Activated CD4-positive, alpha-beta T cell treated with anti-CD3 and anti-CD28 coated beads, Interleukin-2, amount 10 ng/mL, durations not matched to agents 24 days and 14 days (primary cell): Measurements from ENCODE around the gene GNMT. TPM values are rescaled to one million over a fixed set of nuclear protein-coding genes. Genes with fewer than 3 reads are reported as not detected.
"Not testable (repeated sequence)": the region's sequence is repeated elsewhere in the genome, so short reads cannot be mapped to it uniquely, and the experiment has no call there.

Source experiments
- DNase-seq: peaks from one replicate; pipeline ENCODE4 v3.0.0; 2022
- H3K27ac Mint-ChIP-seq: one replicate; pipeline ENCODE4 v1.8.0; 2022; ENCODE audit warnings: mild to moderate bottlenecking, mixed read lengths
- H3K27me3 Mint-ChIP-seq: one replicate; pipeline ENCODE4 v1.8.0; 2022; ENCODE audit warnings: mixed read lengths
- H3K36me3 Mint-ChIP-seq: one replicate; pipeline ENCODE4 v1.8.0; 2022; ENCODE audit warnings: low read depth, mild to moderate bottlenecking, mixed read lengths
- H3K4me1 Mint-ChIP-seq: one replicate; pipeline ENCODE4 v1.8.0; 2021; ENCODE audit warnings: mixed read lengths
- H3K4me3 Mint-ChIP-seq: one replicate; pipeline ENCODE4 v1.8.0; 2022; ENCODE audit warnings: mild to moderate bottlenecking, moderate library complexity, mixed read lengths
- H3K9me3 Mint-ChIP-seq: one replicate; pipeline ENCODE4 v1.8.0; 2021; ENCODE audit warnings: mixed read lengths
- intact Hi-C: fragments of 100-400 bp; cut with micrococcal nuclease; formaldehyde crosslinking; loops from one replicate; pipeline ENCODE4 v1.15.1; 2023
- total RNA-seq: library from RNA; stranded (reverse); gene quantifications from 2 replicates; pipeline ENCODE4 v1.2.3, GENCODE V29; 2022

Gene GNMT
- total RNA-seq, 1 donor from 2014 or later: 0.70 TPM

DNA sequence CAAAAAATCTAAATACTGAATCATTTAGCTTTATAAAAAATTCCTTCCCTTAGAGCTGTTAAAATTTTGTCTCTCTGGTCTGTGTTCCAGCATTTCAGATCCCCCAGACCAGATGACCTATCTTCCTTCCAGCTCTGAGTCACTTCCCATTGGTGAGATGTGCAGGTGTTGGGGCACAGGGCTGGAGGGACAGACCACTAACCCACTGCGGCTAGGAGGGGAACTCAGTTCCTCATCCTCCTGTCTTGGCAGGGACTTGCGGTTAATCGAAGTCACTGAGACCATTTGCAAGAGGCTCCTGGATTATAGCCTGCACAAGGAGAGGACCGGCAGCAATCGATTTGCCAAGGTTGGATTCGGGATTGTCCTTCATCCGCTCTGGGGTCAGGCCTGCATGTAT, 25.2 kb upstream of the GNMT start:
- Mint-ChIP-seq H3K27ac (no peak overlapping the region), H3K4me1 (peaks cover 24% of the 10 kb centered on the region), H3K36me3 (peaks cover 66% of the 10 kb centered on the region)

GRCh38 chr6:42936398-42936797, 24.2 kb upstream of the GNMT start:
- no peak overlapping the region for H3K27ac Mint-ChIP-seq
- no peak overlapping the region for H3K4me3 Mint-ChIP-seq
- no peak for DNase-seq
- H3K9me3 Mint-ChIP-seq: no peaks in the 10 kb centered on the region
- H3K36me3 Mint-ChIP-seq: peaks cover 69% of the 10 kb centered on the region
- no peaks in the 10 kb centered on the region for H3K27me3 Mint-ChIP-seq
- intact Hi-C loops: no loop called here
- peaks cover 16% of the 10 kb centered on the region for H3K4me1 Mint-ChIP-seq

More for the DNA sequence above, 25.2 kb upstream of the GNMT start:
- Mint-ChIP-seq H3K27me3 (no peaks in the 10 kb centered on the region), H3K4me3 (no peak overlapping the region), H3K9me3 (no peaks in the 10 kb centered on the region)
- no peak for DNase-seq
- intact Hi-C loops: no loop called here

DNA sequence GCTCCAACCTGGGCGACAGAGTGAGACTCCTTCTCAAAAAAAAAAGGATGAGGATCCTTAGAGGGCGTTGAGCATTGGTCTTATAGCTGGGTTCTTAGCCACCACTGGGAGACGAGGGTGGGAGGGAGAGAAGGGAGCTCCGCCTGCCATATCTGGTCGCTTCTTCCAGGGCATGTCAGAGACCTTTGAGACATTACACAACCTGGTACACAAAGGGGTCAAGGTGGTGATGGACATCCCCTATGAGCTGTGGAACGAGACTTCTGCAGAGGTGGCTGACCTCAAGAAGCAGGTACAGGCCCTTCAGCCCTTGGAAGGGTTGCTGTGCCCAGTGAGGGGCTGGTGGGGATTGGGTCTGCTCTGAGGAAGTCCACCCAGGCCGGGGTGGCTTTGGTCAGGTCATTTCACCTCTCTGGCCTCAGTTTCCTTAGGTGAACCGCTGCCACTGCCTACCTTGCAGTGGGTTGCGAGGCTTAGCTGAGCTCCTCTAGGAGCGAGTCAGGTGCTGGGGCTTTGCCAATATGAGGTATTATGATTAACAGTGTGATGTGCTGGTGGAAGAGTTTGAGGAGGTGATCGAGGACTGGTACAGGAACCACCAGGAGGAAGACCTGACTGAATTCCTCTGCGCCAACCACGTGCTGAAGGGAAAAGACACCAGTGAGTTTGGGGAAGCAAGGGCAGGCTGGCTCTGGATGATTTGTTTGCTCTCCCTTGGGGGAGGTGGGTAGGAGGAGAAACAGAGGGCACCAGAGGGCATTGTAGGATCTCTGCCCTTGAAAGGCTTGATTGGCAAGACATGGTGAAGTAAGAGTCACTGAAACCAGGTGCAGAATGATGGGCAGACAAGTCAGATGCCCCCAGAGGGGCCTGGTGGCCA, 22.8 kb upstream of the GNMT start:
- H3K36me3 Mint-ChIP-seq: peaks cover 61% of the 10 kb centered on the region
- peak overlapping the region; percentile 22 for H3K27ac Mint-ChIP-seq
- H3K4me1 Mint-ChIP-seq: peaks cover 7% of the 10 kb centered on the region
- no peak for DNase-seq
- H3K4me3 Mint-ChIP-seq: no peak overlapping the region
- H3K9me3 Mint-ChIP-seq: no peaks in the 10 kb centered on the region
- intact Hi-C loops: no loop called here
- no peaks in the 10 kb centered on the region for H3K27me3 Mint-ChIP-seq

GRCh38 chr6:42938428-42938796, 22.1 kb upstream of the GNMT start:
- intact Hi-C loops: no loop called here
- peaks cover 58% of the 10 kb centered on the region for H3K36me3 Mint-ChIP-seq
- no peak for DNase-seq
- H3K27me3 Mint-ChIP-seq: no peaks in the 10 kb centered on the region
- no peaks in the 10 kb centered on the region for H3K9me3 Mint-ChIP-seq
- no peak overlapping the region for H3K4me3 Mint-ChIP-seq
- H3K27ac Mint-ChIP-seq: no peak overlapping the region
- H3K4me1 Mint-ChIP-seq: peaks cover 1% of the 10 kb centered on the region

DNA sequence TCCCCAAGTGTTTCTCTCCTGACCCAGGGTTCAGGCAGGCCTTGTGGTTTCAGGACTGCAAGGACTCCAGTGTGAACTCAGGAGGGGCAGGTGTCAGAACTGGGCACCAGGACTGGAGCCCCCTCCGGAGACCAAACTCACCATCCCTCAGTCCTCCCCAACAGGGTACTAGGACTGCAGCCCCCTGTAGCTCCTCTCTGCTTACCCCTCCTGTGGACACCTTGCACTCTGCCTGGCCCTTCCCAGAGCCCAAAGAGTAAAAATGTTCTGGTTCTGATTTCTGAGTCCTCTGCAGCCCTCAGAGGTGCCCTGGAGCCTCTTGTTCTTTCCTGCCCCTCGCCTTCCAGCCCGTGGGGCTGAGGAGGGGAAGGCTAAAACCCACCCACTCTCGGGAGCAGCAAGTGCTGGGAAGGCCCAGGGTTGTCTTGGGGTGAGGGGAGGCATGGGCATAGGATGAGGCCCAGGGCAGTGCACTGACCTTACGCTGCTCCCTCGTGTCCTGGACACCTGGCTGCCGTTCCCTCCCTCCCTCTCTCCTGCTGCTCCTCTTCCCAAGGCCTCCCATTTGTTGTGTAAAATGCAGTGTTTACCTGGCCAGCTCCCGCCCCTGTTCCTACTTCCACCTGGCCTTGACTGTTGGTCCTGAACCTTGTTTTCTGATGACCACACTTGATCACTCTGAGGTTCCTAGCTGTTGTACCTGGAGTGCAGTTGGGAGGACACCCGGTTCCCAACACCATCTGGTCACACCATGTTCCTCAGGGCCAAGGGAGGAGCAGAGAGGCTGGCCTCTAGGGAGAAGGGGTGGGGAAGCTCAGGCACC, 21.4 kb upstream of the GNMT start:
- H3K4me1 Mint-ChIP-seq: no peaks in the 10 kb centered on the region

DNA sequence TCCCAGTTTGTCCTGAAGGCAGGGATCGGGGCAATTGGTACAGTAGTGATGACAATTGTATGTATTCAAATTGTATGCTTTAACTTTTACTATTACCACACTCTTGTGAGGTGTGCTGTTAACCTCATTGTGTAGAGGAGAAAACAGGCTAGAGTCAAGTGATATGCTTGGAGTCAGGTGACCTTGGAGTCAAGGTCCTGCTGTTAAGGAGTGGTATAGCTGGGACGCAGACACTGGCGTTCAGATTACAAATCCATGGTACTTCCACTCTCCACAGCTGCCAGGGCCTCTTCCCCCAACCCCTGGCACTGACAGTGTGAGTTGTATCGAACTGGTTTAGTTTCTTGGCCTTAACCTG, 20.8 kb upstream of the GNMT start:
- intact Hi-C loops: no loop called here
- Mint-ChIP-seq H3K36me3 (peaks cover 53% of the 10 kb centered on the region), H3K27me3 (no peaks in the 10 kb centered on the region), H3K4me3 (no peak overlapping the region), H3K9me3 (no peaks in the 10 kb centered on the region), H3K4me1 (no peaks in the 10 kb centered on the region), H3K27ac (no peak overlapping the region)
- no peak for DNase-seq

More for the DNA sequence above, 21.4 kb upstream of the GNMT start:
- Mint-ChIP-seq H3K27me3 (no peaks in the 10 kb centered on the region), H3K27ac (peak overlapping the region; percentile 6), H3K9me3 (no peaks in the 10 kb centered on the region), H3K4me3 (no peak overlapping the region), H3K36me3 (peaks cover 56% of the 10 kb centered on the region)
- intact Hi-C loops: no loop called here
- no peak for DNase-seq

DNA sequence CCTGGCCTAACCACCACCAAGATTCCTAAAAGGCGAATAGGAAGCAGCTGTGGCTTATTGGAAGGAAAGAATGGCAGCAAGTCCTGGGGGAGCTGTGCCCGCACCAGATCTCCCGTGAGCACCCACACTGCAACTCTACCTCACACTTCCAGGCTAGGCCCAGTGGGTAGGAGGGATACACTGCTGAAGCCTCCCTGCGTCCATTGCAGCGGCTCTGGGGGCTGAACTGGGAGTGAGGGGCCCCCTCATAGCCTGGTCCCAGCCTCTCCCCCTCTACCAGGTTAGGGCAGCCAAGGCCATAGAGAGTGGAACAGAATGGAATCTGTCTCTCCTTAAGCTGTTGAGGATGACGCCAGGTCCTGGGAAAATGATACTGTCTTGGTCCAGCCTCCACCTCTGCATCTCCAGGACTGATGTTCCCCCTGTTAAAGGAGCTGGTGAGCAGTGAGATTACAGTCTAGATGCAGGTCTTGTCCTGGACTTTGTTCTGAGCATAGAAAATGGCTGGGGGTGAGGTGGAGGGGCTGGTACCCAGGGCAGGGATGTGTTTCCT, 20.0 kb upstream of the GNMT start:
- Mint-ChIP-seq H3K27ac (no peak overlapping the region), H3K4me1 (no peaks in the 10 kb centered on the region), H3K9me3 (no peaks in the 10 kb centered on the region), H3K4me3 (no peak overlapping the region), H3K36me3 (peaks cover 51% of the 10 kb centered on the region), H3K27me3 (no peaks in the 10 kb centered on the region)
- DNase-seq: no peak
- intact Hi-C loops: no loop called here

DNA sequence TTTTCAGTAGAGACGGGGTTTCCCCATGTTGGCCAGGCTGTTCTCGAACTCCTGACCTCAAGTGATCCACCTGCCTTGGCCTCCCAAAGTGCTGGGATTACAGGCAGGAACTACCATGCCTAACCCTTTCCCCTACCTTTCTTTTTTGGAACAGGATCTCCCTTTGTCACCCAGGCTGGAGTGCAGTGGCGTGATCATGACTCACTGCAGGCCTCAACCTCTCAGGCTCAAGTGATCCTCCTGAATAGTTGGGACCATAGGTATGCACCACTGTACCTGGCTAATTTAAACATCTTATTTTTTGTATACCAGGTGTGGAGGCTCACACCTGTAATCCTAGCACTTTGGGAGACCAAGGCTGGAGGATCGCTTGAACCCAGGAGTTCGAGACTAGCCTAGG, 19.2 kb upstream of the GNMT start:
- DNase-seq, H3K4me1 Mint-ChIP-seq, intact Hi-C loops, H3K4me3 Mint-ChIP-seq, H3K9me3 Mint-ChIP-seq, H3K27me3 Mint-ChIP-seq, H3K27ac Mint-ChIP-seq: not testable (repeated sequence)
- H3K36me3 Mint-ChIP-seq: peaks cover 44% of the 10 kb centered on the region

DNA sequence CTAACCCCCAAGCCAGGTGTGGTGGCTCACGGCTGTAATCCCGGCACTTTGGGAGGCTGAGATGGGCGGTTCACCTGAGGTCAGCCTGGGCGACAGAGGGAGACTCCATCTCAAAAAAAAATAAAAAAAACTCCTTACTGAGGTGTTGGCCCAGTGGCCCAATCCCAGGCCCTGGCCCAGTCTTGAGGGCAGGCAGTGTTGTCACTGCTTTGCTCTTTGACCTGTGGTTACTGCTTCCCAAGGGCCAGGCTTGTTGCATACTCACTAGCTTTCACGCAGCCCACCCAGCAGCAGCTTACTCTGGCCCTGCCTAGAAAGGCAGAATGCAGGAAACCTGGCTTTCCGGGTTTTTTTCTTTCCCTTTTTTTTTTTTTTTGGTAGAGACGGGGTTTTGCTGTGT, 18.1 kb upstream of the GNMT start:
- Mint-ChIP-seq H3K9me3 (no peaks in the 10 kb centered on the region), H3K4me1 (no peaks in the 10 kb centered on the region), H3K36me3 (peaks cover 39% of the 10 kb centered on the region)

DNA sequence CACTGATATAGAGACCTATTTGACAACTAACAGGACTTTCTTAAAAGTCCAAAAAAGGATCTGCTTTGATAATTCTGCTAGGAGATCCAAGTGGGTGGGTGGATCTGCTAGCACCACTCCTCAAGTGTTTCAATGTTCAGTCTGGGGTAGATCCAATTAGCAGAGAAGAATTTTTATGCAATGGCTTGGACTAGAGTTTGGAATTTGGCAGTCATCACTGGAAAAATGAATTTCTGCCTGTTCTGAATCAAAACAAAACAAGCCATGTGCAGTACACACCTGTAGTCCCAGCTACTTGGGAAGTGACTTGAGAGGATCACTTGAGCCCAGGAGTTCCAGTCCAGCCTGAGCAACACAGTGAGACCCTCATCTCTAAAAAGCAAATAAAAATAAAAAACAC, 12.6 kb upstream of the GNMT start:
- intact Hi-C loops: no loop called here
- Mint-ChIP-seq H3K27ac (no peak overlapping the region), H3K27me3 (no peaks in the 10 kb centered on the region), H3K4me1 (no peaks in the 10 kb centered on the region), H3K4me3 (no peak overlapping the region), H3K9me3 (no peaks in the 10 kb centered on the region), H3K36me3 (peaks cover 8% of the 10 kb centered on the region)
- DNase-seq: no peak

More for the DNA sequence above, 18.1 kb upstream of the GNMT start:
- H3K4me3 Mint-ChIP-seq: no peak overlapping the region
- H3K27ac Mint-ChIP-seq: no peak overlapping the region
- intact Hi-C loops: no loop called here
- H3K27me3 Mint-ChIP-seq: no peaks in the 10 kb centered on the region
- DNase-seq: no peak

DNA sequence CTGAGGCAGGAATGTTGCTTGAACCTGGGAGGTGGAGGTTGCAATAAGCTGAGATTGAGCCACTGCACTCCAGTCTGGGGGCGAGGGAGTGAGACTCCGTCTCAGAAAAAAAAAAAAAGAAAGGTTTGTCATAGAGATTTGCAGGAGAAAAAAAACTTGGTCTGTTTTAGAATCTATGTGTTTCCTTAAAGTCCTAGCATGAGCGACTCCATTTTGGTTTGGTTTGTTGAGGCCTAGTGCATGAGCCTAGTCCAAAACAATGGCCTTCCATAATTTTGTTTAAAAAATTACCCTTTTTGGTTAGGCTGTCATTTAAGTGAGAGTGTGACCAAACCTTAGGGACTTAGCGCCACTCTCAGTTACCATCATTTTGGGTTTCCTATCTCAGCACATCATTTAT, 8.2 kb upstream of the GNMT start:
- H3K27ac Mint-ChIP-seq: no peak overlapping the region
- intact Hi-C loops: no loop called here

GRCh38 chr6:42954405-42954804, 6.1 kb upstream of the GNMT start:
- H3K4me3 Mint-ChIP-seq, intact Hi-C loops, H3K27ac Mint-ChIP-seq, H3K4me1 Mint-ChIP-seq, H3K9me3 Mint-ChIP-seq, H3K27me3 Mint-ChIP-seq, DNase-seq, H3K36me3 Mint-ChIP-seq: not testable (repeated sequence)

More for the DNA sequence above, 8.2 kb upstream of the GNMT start:
- Mint-ChIP-seq H3K9me3 (no peaks in the 10 kb centered on the region), H3K4me3 (no peak overlapping the region), H3K4me1 (no peaks in the 10 kb centered on the region), H3K36me3 (no peaks in the 10 kb centered on the region), H3K27me3 (no peaks in the 10 kb centered on the region)
- no peak for DNase-seq

DNA sequence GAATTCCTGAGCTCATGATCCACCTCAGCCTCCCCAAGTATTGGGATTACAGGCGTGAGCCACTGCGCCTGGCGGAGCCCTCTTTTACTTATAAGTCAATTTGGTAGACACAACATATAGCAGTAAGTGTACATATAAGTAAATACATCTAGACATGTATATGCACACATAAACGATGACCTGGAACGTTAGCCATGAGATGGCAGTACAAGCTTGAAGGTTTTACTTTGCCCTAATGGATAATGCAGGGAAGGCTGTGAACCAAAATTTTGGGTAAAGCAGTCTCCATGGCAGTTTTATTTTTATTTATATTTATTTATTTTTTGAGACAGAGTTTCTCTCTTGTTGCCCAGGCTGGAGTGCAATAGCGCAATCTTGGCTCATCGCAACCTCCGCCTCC, 2.4 kb upstream of the GNMT start:
- H3K36me3 Mint-ChIP-seq: peaks cover 13% of the 10 kb centered on the region
- H3K27ac Mint-ChIP-seq: no peak overlapping the region
- intact Hi-C loops: no loop called here
- H3K4me1 Mint-ChIP-seq: peaks cover 9% of the 10 kb centered on the region
- H3K4me3 Mint-ChIP-seq: no peak overlapping the region
- H3K27me3 Mint-ChIP-seq: peaks cover 9% of the 10 kb centered on the region
- no peak for DNase-seq
- no peaks in the 10 kb centered on the region for H3K9me3 Mint-ChIP-seq

- peaks cover 9% of the 10 kb centered on the region for H3K27me3 Mint-ChIP-seq
- H3K36me3 Mint-ChIP-seq: peaks cover 17% of the 10 kb centered on the region
- peaks cover 9% of the 10 kb centered on the region for H3K4me1 Mint-ChIP-seq
- H3K9me3 Mint-ChIP-seq: no peaks in the 10 kb centered on the region
- no peak overlapping the region for H3K27ac Mint-ChIP-seq
- intact Hi-C loops: no loop called here
- peak overlapping the region; percentile 73 for H3K4me3 Mint-ChIP-seq
- no peak for DNase-seq
These were observed 674 bp upstream of the GNMT start for GRCh38 chr6:42959917-42960242.
